K562 (cell line): ENCODE results near the gene KNCN. TPM values are rescaled to one million over a fixed set of nuclear protein-coding genes. Genes with fewer than 3 reads are reported as not detected.

ENCODE experiments used
- ADNP ChIP-seq: fragments of 200-800 bp; sonication (Bioruptor generic); IDR thresholded peaks from 2 replicates; pipeline ENCODE4 v1.6.1; 2016; ENCODE audit warnings: missing genetic modification characterization, missing compliant biosample characterization
- CREB1 ChIP-seq, 2 experiments: sonication (generic) in 1 of 2; formaldehyde crosslinking in 1 of 2; IDR thresholded peaks; 2 replicates each; pipeline versions ENCODE4 v1.6.1 to v1.8.0; 2012 to 2022; ENCODE audit warnings: inconsistent platforms in 1 of 2, mild to moderate bottlenecking in 1 of 2, missing genetic modification reagents in 1 of 2, moderate library complexity in 1 of 2
- DNMT1 ChIP-seq: fragments of 450-650 bp; IDR thresholded peaks from 2 replicates; pipeline ENCODE4 v1.6.1; 2016; ENCODE audit warnings: antibody characterized with exemption, mild to moderate bottlenecking
- ESRRB ChIP-seq: fragments of 250-450 bp; sonication (Bioruptor Pico); IDR thresholded peaks from 2 replicates; pipeline ENCODE4 v1.5.0; 2020; ENCODE audit warnings: mild to moderate bottlenecking, moderate library complexity, borderline replicate concordance
- FOXA3 ChIP-seq, 2 experiments: fragments of 450-650 bp in 1 of 2; sonication (generic) in 1 of 2; formaldehyde crosslinking; IDR thresholded peaks in 1 of 2; conservative IDR thresholded peaks in 1 of 2; 2 replicates each; pipeline versions ENCODE4 v1.4.0 to v1.8.0; 2020 to 2022; ENCODE audit warnings: mild to moderate bottlenecking in 2 of 2, missing genetic modification reagents in 1 of 2
- MECOM ChIP-seq: fragments of 250-450 bp; sonication (Bioruptor Pico); IDR thresholded peaks from 2 replicates; pipeline ENCODE4 v1.8.0; 2022; ENCODE audit warnings: inconsistent platforms
- NFYB ChIP-seq: IDR thresholded peaks from 2 replicates; pipeline ENCODE4 v1.6.1; 2011; ENCODE audit warnings: mild to moderate bottlenecking, moderate library complexity; ENCODE audit not compliant: insufficient read length; ENCODE audit errors: extremely low read depth
- PKNOX1 ChIP-seq: fragments of 450-650 bp; IDR thresholded peaks from 2 replicates; pipeline ENCODE4 v1.6.1; 2016
- POLR2B ChIP-seq: fragments of 450-650 bp; IDR thresholded peaks from 2 replicates; pipeline ENCODE4 v1.6.1; 2018; ENCODE audit warnings: low read depth; ENCODE audit not compliant: partially characterized antibody
- RAD21 ChIP-seq, 2 experiments: fragments of 250-450 bp in 1 of 2; fragments of 450-650 bp in 1 of 2; sonication (Bioruptor Pico) in 1 of 2; formaldehyde crosslinking in 1 of 2; IDR thresholded peaks in 1 of 2; conservative IDR thresholded peaks in 1 of 2; 2 replicates each; pipeline versions ENCODE4 v1.4.0 to v1.8.0; 2020 to 2022; ENCODE audit warnings: mild to moderate bottlenecking in 2 of 2, moderate library complexity in 1 of 2
- TFAP4 ChIP-seq: sonication (generic); formaldehyde crosslinking; IDR thresholded peaks from 2 replicates; pipeline ENCODE4 v1.8.0; 2022; ENCODE audit warnings: missing genetic modification reagents, mild to moderate bottlenecking, moderate library complexity, borderline replicate concordance
- TGIF2 ChIP-seq: sonication (generic); formaldehyde crosslinking; IDR thresholded peaks from 2 replicates; pipeline ENCODE4 v1.8.1; 2022; ENCODE audit warnings: mild to moderate bottlenecking, missing genetic modification reagents, moderate library complexity
- TRIM25 ChIP-seq: fragments of 450-650 bp; IDR thresholded peaks from 2 replicates; pipeline ENCODE4 v1.7.0; 2016; ENCODE audit warnings: borderline replicate concordance
- ZKSCAN1 ChIP-seq: fragments of 150-350 bp; IDR thresholded peaks from 2 replicates; pipeline ENCODE4 v1.6.1; 2016; ENCODE audit warnings: low read depth, low read length
- ZNF232 ChIP-seq: sonication (generic); formaldehyde crosslinking; IDR thresholded peaks from 2 replicates; pipeline ENCODE4 v1.8.0; 2022; ENCODE audit warnings: mild to moderate bottlenecking, missing genetic modification reagents
- ZNF584 ChIP-seq: fragments of 200-800 bp; sonication (Bioruptor generic); IDR thresholded peaks from 2 replicates; pipeline ENCODE4 v1.6.1; 2016; ENCODE audit warnings: low read depth, mild to moderate bottlenecking, missing genetic modification characterization, missing compliant biosample characterization
- polyA plus RNA-seq, 8 experiments: library from polyadenylated mRNA; depleted of rRNA in 4 of 8; stranded (reverse) in 5 of 8; unstranded in 3 of 8; fragments of >200 nt; fragmentation: Nextera tagmentation in 2 of 8; fragmentation: Illumina TruSeq in 1 of 8; extraction: Ambion mirVana in 2 of 8; extraction: Trizol in 1 of 8; gene quantifications; 2 replicates each; pipeline versions ENCODE4 v1.2.1 to v1.2.3, GENCODE V29; 2011 to 2014; ENCODE audit warnings: inconsistent platforms in 1 of 8, missing spikeins in 1 of 8
- total RNA-seq, 7 experiments: library from RNA; depleted of rRNA in 6 of 7; stranded (reverse); fragments of >200 nt in 6 of 7; fragmentation: Illumina TruSeq in 2 of 7; extraction: Trizol in 2 of 7; gene quantifications; 2 replicates each; pipeline versions ENCODE4 v1.2.1 to v1.2.3, GENCODE V29; 2011 to 2021; ENCODE audit warnings: low replicate concordance in 1 of 7
- TF ChIP-seq, protein P1 (sequence below), 3 experiments: IDR thresholded peaks in 2 of 3; conservative IDR thresholded peaks in 1 of 3; 2 replicates each; pipeline ENCODE4 v1.5.1; 2011 to 2012; ENCODE audit warnings: low read length in 3 of 3, mild to moderate bottlenecking in 3 of 3, control low read depth in 2 of 3, improper control_type of control experiment in 1 of 3, inconsistent platforms in 1 of 3, low read depth in 1 of 3, mixed read lengths in 1 of 3, moderate library complexity in 1 of 3; ENCODE audit not compliant: insufficient read depth in 2 of 3
- TF ChIP-seq, protein P2 (sequence below): sonication (generic); formaldehyde crosslinking; IDR thresholded peaks from 2 replicates; pipeline ENCODE4 v1.8.1; 2022; ENCODE audit warnings: missing genetic modification reagents

The KNCN gene
- total and polyA plus RNA-seq, 9 of the 15 experiments (the other 6 are each of a cell fraction or from before 2014, with no cell fraction given) = not detected

DNA sequence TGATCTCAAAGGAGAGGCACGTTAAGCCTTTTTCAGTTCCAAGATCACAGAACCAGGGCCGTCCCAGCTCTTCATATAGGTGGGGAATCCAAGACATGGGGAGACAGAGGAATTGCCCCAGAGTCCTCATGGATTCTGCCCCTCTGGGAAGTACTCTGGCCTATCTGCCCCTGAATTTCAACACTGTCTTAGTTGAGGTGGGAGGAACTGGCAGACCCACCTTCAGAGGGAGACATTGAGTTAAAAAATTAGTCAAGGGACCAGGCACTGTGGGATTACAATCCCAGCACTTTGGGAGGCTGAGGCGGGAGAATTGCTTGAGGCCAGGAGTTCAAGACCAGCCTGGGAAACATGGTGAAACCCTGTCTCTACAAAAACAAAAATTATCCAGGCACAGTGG lies 2.1 kb upstream of the KNCN start (continued):
- TF ChIP-seq ESRRB (CRISPR knock-in tag) (no peak), CREB1 (IDR thresholded peaks at IDR 0.05) (no peak), CREB1 (CRISPR knock-in tag; IDR thresholded peaks at IDR 0.05) (no peak), RAD21 (CRISPR knock-in tag; conservative IDR thresholded peaks at IDR 0.05 in 1 of 2, IDR thresholded peaks at IDR 0.05 in 1 of 2) (peak in 1 of 2 experiments; percentile 49; a peak in 2 of 4 replicates), MECOM (CRISPR knock-in tag) (no peak), TFAP4 (no peak), ADNP (no peak), DNMT1 (no peak), ZKSCAN1 (no peak), POLR2B (no peak), FOXA3 (CRISPR knock-in tag; conservative IDR thresholded peaks at IDR 0.05 in 1 of 2, IDR thresholded peaks at IDR 0.05 in 1 of 2) (no peak), ZNF232 (CRISPR knock-in tag) (no peak), TGIF2 (CRISPR knock-in tag) (no peak), PKNOX1 (no peak), NFYB (no peak), TRIM25 (no peak), ZNF584 (CRISPR knock-in tag) (no peak)
- TF ChIP-seq, protein P1, sequence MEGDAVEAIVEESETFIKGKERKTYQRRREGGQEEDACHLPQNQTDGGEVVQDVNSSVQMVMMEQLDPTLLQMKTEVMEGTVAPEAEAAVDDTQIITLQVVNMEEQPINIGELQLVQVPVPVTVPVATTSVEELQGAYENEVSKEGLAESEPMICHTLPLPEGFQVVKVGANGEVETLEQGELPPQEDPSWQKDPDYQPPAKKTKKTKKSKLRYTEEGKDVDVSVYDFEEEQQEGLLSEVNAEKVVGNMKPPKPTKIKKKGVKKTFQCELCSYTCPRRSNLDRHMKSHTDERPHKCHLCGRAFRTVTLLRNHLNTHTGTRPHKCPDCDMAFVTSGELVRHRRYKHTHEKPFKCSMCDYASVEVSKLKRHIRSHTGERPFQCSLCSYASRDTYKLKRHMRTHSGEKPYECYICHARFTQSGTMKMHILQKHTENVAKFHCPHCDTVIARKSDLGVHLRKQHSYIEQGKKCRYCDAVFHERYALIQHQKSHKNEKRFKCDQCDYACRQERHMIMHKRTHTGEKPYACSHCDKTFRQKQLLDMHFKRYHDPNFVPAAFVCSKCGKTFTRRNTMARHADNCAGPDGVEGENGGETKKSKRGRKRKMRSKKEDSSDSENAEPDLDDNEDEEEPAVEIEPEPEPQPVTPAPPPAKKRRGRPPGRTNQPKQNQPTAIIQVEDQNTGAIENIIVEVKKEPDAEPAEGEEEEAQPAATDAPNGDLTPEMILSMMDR (IDR thresholded peaks at IDR 0.05 in 2 of 3, conservative IDR thresholded peaks at IDR 0.05 in 1 of 3; ENCODE audit: insufficient read depth in 2 of 3, low read depth in 1 of 3, low read length in 3 of 3) = peak in 2 of 3 experiments; percentile 36 to 40; a peak in 3 of 6 replicates
- TF ChIP-seq, protein P2, sequence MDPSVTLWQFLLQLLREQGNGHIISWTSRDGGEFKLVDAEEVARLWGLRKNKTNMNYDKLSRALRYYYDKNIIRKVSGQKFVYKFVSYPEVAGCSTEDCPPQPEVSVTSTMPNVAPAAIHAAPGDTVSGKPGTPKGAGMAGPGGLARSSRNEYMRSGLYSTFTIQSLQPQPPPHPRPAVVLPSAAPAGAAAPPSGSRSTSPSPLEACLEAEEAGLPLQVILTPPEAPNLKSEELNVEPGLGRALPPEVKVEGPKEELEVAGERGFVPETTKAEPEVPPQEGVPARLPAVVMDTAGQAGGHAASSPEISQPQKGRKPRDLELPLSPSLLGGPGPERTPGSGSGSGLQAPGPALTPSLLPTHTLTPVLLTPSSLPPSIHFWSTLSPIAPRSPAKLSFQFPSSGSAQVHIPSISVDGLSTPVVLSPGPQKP = no peak
